Measurements from ENCODE around the gene PYGB.

Gene PYGB

GRCh38 chr20:25211273-25211672, 36.6 kb upstream of the PYGB start:
- TF ChIP-seq ZBTB7A (IDR thresholded peaks at IDR 0.05; ENCODE audit: low read depth) (no peak), FOXM1 (IDR thresholded peaks at IDR 0.05; ENCODE audit: borderline replicate concordance, low read depth) (no peak), CREB1 (IDR thresholded peaks at IDR 0.05; ENCODE audit: low read depth) (no peak), EP300 (IDR thresholded peaks at IDR 0.05; ENCODE audit: borderline replicate concordance) (no peak), YY1 (IDR thresholded peaks at IDR 0.05; ENCODE audit: low read depth) (no peak), TAF1 (IDR thresholded peaks at IDR 0.05; ENCODE audit: low read depth) (no peak), MAX (IDR thresholded peaks at IDR 0.05) (no peak), TCF12 (IDR thresholded peaks at IDR 0.05; ENCODE audit: low read depth) (no peak), EGR1 (IDR thresholded peaks at IDR 0.05) (no peak), TEAD4 (IDR thresholded peaks at IDR 0.05) (no peak), NFIC (IDR thresholded peaks at IDR 0.05) (no peak), USF1 (IDR thresholded peaks at IDR 0.05) (no peak), REST (IDR thresholded peaks at IDR 0.05; ENCODE audit: low read depth) (no peak), RAD21 (IDR thresholded peaks at IDR 0.05; ENCODE audit: low read depth) (no peak), CEBPB (IDR thresholded peaks at IDR 0.05) (no peak)

GRCh38 chr20:25212242-25212641, 35.6 kb upstream of the PYGB start:
- TF ChIP-seq RAD21 (IDR thresholded peaks at IDR 0.05; ENCODE audit: low read depth) (no peak), YY1 (IDR thresholded peaks at IDR 0.05; ENCODE audit: low read depth) (no peak), TEAD4 (IDR thresholded peaks at IDR 0.05) (no peak), NFIC (IDR thresholded peaks at IDR 0.05) (no peak), EGR1 (IDR thresholded peaks at IDR 0.05) (no peak), EP300 (IDR thresholded peaks at IDR 0.05; ENCODE audit: borderline replicate concordance) (no peak), ZBTB7A (IDR thresholded peaks at IDR 0.05; ENCODE audit: low read depth) (no peak), CREB1 (IDR thresholded peaks at IDR 0.05; ENCODE audit: low read depth) (no peak), MAX (IDR thresholded peaks at IDR 0.05) (no peak), FOXM1 (IDR thresholded peaks at IDR 0.05; ENCODE audit: borderline replicate concordance, low read depth) (no peak), REST (IDR thresholded peaks at IDR 0.05; ENCODE audit: low read depth) (no peak), USF1 (IDR thresholded peaks at IDR 0.05) (no peak), TCF12 (IDR thresholded peaks at IDR 0.05; ENCODE audit: low read depth) (no peak), TAF1 (IDR thresholded peaks at IDR 0.05; ENCODE audit: low read depth) (no peak)

GRCh38 chr20:25213566-25214425, 34.1 kb upstream of the PYGB start:
- TF ChIP-seq NFIC (IDR thresholded peaks at IDR 0.05): no peak
- no peak for TF ChIP-seq EGR1 (IDR thresholded peaks at IDR 0.05)
- no peak for TF ChIP-seq RAD21 (IDR thresholded peaks at IDR 0.05; ENCODE audit: low read depth)
- TF ChIP-seq TAF1 (IDR thresholded peaks at IDR 0.05; ENCODE audit: low read depth): no peak
- TF ChIP-seq EP300 (IDR thresholded peaks at IDR 0.05; ENCODE audit: borderline replicate concordance): no peak
- no peak for TF ChIP-seq CEBPB (IDR thresholded peaks at IDR 0.05)
- no peak for TF ChIP-seq USF1 (IDR thresholded peaks at IDR 0.05)

- TF ChIP-seq TCF12 (IDR thresholded peaks at IDR 0.05; ENCODE audit: low read depth) (no peak), USF1 (IDR thresholded peaks at IDR 0.05) (no peak), EGR1 (IDR thresholded peaks at IDR 0.05) (no peak), YY1 (IDR thresholded peaks at IDR 0.05; ENCODE audit: low read depth) (no peak), REST (IDR thresholded peaks at IDR 0.05; ENCODE audit: low read depth) (no peak), NFIC (IDR thresholded peaks at IDR 0.05) (no peak), TAF1 (IDR thresholded peaks at IDR 0.05; ENCODE audit: low read depth) (no peak), FOXM1 (IDR thresholded peaks at IDR 0.05; ENCODE audit: borderline replicate concordance, low read depth) (no peak), ZBTB7A (IDR thresholded peaks at IDR 0.05; ENCODE audit: low read depth) (no peak), CREB1 (IDR thresholded peaks at IDR 0.05; ENCODE audit: low read depth) (no peak), TEAD4 (IDR thresholded peaks at IDR 0.05) (no peak), EP300 (IDR thresholded peaks at IDR 0.05; ENCODE audit: borderline replicate concordance) (no peak)
Observed at GRCh38 chr20:25214426-25214790, 33.5 kb upstream of the PYGB start.

Data from Ishikawa (cell line).